OCI-LY7 (cell line): ENCODE results near the gene PSMG3.

Experiments
- EZH2phosphoT487 ChIP-seq: fragments of 200-600 bp; sonication (generic); IDR thresholded peaks from 2 replicates; pipeline ENCODE4 v1.6.1; 2018; ENCODE audit warnings: low read depth, borderline replicate concordance, mild to moderate bottlenecking, mixed run types, antibody characterized with exemption, low read length, moderate library complexity, mixed read lengths
- TF ChIP-seq, protein P1 (sequence below): fragments of 200-600 bp; sonication (generic); conservative IDR thresholded peaks from 2 replicates; pipeline ENCODE4 v1.5.1; 2014; ENCODE audit warnings: mild to moderate bottlenecking, antibody characterized with exemption, low read length, moderate library complexity, mixed read lengths

DNA sequence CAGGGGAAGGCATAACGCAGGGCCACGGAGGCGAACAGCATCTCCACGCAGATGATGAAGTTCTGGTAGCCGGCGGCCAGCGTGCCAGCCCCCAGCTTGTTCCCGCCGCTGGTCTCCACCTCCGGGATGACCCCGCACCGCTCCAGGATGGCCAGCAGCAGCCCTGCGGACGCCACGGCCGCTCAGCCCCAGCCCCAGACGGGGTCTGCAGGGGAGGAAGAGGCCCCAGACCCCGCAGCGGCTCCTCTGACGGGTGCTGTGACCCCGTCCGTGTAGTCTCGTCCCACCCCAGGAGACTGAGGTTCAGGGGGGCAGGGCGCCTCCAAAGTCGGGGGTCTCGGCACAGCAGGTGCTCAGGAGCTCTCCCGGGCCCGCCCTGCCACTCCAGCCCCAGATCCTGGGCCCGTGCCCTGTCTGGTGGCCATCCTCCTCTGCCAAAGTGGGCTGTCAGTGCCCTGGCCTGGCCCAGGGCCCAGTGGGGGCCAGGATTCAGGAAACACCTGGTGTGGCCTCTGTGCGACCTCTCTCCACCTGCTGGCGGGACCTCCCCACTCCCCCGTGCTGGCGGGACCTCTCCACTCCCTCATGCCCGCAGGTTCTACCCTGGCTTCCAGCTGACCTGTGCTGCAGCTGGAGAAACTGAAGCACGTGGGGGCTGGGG, 21.9 kb downstream of the PSMG3 start:
- TF ChIP-seq, protein P1, sequence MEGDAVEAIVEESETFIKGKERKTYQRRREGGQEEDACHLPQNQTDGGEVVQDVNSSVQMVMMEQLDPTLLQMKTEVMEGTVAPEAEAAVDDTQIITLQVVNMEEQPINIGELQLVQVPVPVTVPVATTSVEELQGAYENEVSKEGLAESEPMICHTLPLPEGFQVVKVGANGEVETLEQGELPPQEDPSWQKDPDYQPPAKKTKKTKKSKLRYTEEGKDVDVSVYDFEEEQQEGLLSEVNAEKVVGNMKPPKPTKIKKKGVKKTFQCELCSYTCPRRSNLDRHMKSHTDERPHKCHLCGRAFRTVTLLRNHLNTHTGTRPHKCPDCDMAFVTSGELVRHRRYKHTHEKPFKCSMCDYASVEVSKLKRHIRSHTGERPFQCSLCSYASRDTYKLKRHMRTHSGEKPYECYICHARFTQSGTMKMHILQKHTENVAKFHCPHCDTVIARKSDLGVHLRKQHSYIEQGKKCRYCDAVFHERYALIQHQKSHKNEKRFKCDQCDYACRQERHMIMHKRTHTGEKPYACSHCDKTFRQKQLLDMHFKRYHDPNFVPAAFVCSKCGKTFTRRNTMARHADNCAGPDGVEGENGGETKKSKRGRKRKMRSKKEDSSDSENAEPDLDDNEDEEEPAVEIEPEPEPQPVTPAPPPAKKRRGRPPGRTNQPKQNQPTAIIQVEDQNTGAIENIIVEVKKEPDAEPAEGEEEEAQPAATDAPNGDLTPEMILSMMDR = no peak
- TF ChIP-seq EZH2phosphoT487 = no peak
